GM23338 (cell line): ENCODE measurements around the gene UGT1A10. TPM values are rescaled to one million over a fixed set of nuclear protein-coding genes. Genes with fewer than 3 reads are reported as not detected.

Source experiments
- ATAC-seq: fragments of 200-7000 bp; cut with Tn5 transposase; 3 replicates; pipeline ENCODE4 v1.9.1; 2020
- DNase-seq: peaks from one replicate; pipeline ENCODE4 v3.0.0-alpha.2; 2015; ENCODE audit warnings: low spot score
- H2AFZ ChIP-seq: fragments of 200-600 bp; sonication (generic); 2 replicates; pipeline ENCODE4 v1.8.0; 2016; ENCODE audit warnings: antibody characterized with exemption, mild to moderate bottlenecking, moderate library complexity
- H3F3A ChIP-seq: fragments of 200-600 bp; sonication (generic); replicated peaks from 2 replicates; pipeline ENCODE4 v1.8.0; 2017; ENCODE audit warnings: antibody characterized with exemption, mixed run types, low read depth
- H3K27ac ChIP-seq: fragments of 200-600 bp; sonication (generic); 2 replicates; pipeline ENCODE4 v1.6.1; 2016; ENCODE audit warnings: low read depth
- H3K27me3 ChIP-seq: fragments of 200-600 bp; sonication (generic); 2 replicates; pipeline ENCODE4 v1.8.0; 2016; ENCODE audit warnings: mild to moderate bottlenecking, mixed run types, moderate library complexity; ENCODE audit not compliant: insufficient read depth
- H3K36me3 ChIP-seq: fragments of 200-600 bp; sonication (generic); 2 replicates; pipeline ENCODE4 v1.8.0; 2016; ENCODE audit warnings: mild to moderate bottlenecking; ENCODE audit not compliant: insufficient read depth
- H3K4me1 ChIP-seq: fragments of 200-600 bp; sonication (generic); 2 replicates; pipeline ENCODE4 v1.8.0; 2016; ENCODE audit warnings: mild to moderate bottlenecking, moderate library complexity; ENCODE audit not compliant: insufficient read depth
- H3K4me2 ChIP-seq: fragments of 200-600 bp; sonication (generic); 2 replicates; pipeline ENCODE4 v1.7.1; 2017; ENCODE audit warnings: mixed run types
- H3K4me3 ChIP-seq: fragments of 200-600 bp; sonication (generic); 2 replicates; pipeline ENCODE4 v1.6.1; 2016; ENCODE audit warnings: mixed run types
- H3K79me2 ChIP-seq: fragments of 200-600 bp; sonication (generic); replicated peaks from 2 replicates; pipeline ENCODE4 v1.8.0; 2017; ENCODE audit warnings: mild to moderate bottlenecking; ENCODE audit not compliant: insufficient read depth
- H3K9me2 ChIP-seq: fragments of 200-600 bp; sonication (generic); 2 replicates; pipeline ENCODE4 v1.8.0; 2017; ENCODE audit not compliant: insufficient read depth
- H4K20me1 ChIP-seq: fragments of 200-600 bp; sonication (generic); replicated peaks from 2 replicates; pipeline ENCODE4 v1.8.0; 2017; ENCODE audit warnings: mild to moderate bottlenecking; ENCODE audit not compliant: insufficient read depth
- H3K27ac Mint-ChIP-seq: 2 replicates; pipeline ENCODE4 v1.8.0; 2020; ENCODE audit warnings: inconsistent platforms, mild to moderate bottlenecking, moderate library complexity, mixed read lengths
- H3K27me3 Mint-ChIP-seq: 3 replicates; pipeline ENCODE4 v1.8.0; 2022; ENCODE audit warnings: low read depth, mild to moderate bottlenecking, moderate library complexity, mixed read lengths, inconsistent platforms; ENCODE audit not compliant: insufficient read depth, poor library complexity
- H3K36me3 Mint-ChIP-seq: 3 replicates; pipeline ENCODE4 v1.8.0; 2021; ENCODE audit warnings: low read depth, mild to moderate bottlenecking, inconsistent platforms, moderate library complexity, mixed read lengths
- H3K4me1 Mint-ChIP-seq: 3 replicates; pipeline ENCODE4 v1.8.0; 2020; ENCODE audit warnings: mild to moderate bottlenecking, inconsistent platforms, mixed read lengths
- H3K4me3 Mint-ChIP-seq: 3 replicates; pipeline ENCODE4 v1.8.0; 2021; ENCODE audit warnings: moderate library complexity, mild to moderate bottlenecking, inconsistent platforms, mixed read lengths
- H3K9me3 Mint-ChIP-seq: 3 replicates; pipeline ENCODE4 v1.8.0; 2020; ENCODE audit warnings: moderate library complexity, mild to moderate bottlenecking, inconsistent platforms, mixed read lengths
- EZH2 ChIP-seq: fragments of 200-600 bp; sonication (generic); IDR thresholded peaks from one replicate; pipeline ENCODE4 v1.8.0; 2017; ENCODE audit warnings: antibody characterized with exemption, mild to moderate bottlenecking, low read depth; ENCODE audit not compliant: unreplicated experiment
- EZH2phosphoT487 ChIP-seq: fragments of 200-600 bp; sonication (generic); IDR thresholded peaks from one replicate; pipeline ENCODE4 v1.8.1; 2018; ENCODE audit warnings: antibody characterized with exemption; ENCODE audit not compliant: unreplicated experiment
- JUNB ChIP-seq: IDR thresholded peaks from one replicate; pipeline ENCODE4 v1.6.1; 2016; ENCODE audit warnings: antibody characterized with exemption; ENCODE audit not compliant: unreplicated experiment
- NANOG ChIP-seq: IDR thresholded peaks from 2 replicates; pipeline ENCODE4 v1.6.1; 2016; ENCODE audit warnings: antibody characterized with exemption, borderline replicate concordance
- POLR2AphosphoS5 ChIP-seq: IDR thresholded peaks from 2 replicates; pipeline ENCODE4 v1.6.1; 2016; ENCODE audit warnings: antibody characterized with exemption, low read depth
- STAT1 ChIP-seq: IDR thresholded peaks from one replicate; pipeline ENCODE4 v1.6.1; 2016; ENCODE audit warnings: antibody characterized with exemption; ENCODE audit not compliant: unreplicated experiment
- ZNF114 ChIP-seq: fragments of 250-450 bp; sonication (Bioruptor Pico); IDR thresholded peaks from 2 replicates; pipeline ENCODE4 v1.5.0; 2020; ENCODE audit warnings: mild to moderate bottlenecking, moderate library complexity
- ZNF331 ChIP-seq: fragments of 250-450 bp; sonication (Bioruptor Pico); IDR thresholded peaks from 2 replicates; pipeline ENCODE4 v1.5.0; 2020; ENCODE audit warnings: low read depth, mild to moderate bottlenecking, moderate library complexity
- polyA plus RNA-seq: library from polyadenylated mRNA; unstranded; fragments of >200 nt; fragmentation: Nextera tagmentation; extraction: Ambion mirVana; gene quantifications from 2 replicates; pipeline ENCODE4 v1.2.1, GENCODE V29; 2016
- total RNA-seq: library from RNA; depleted of rRNA; stranded (reverse); fragments of >200 nt; shearing (Covaris generic); gene quantifications from 2 replicates; pipeline ENCODE4 v1.2.3, GENCODE V29; 2014
- TF ChIP-seq, protein P1 (sequence below): IDR thresholded peaks from 2 replicates; pipeline ENCODE4 v1.6.1; 2016; ENCODE audit warnings: antibody characterized with exemption
- TF ChIP-seq, protein P2 (sequence below): fragments of 250-450 bp; sonication (Bioruptor Pico); IDR thresholded peaks from 2 replicates; pipeline ENCODE4 v1.5.0; 2020; ENCODE audit warnings: mild to moderate bottlenecking, moderate library complexity
- TF ChIP-seq, protein P3 (sequence below), 2 experiments: fragments of 200-600 bp in 1 of 2; sonication (generic) in 1 of 2; conservative IDR thresholded peaks; 2 replicates each; pipeline versions ENCODE4 v1.5.1 to v1.6.1; 2016 to 2017; ENCODE audit warnings: antibody characterized with exemption in 2 of 2, low read depth in 2 of 2, mild to moderate bottlenecking in 2 of 2, moderate library complexity in 1 of 2
- TF ChIP-seq, protein P4 (sequence below): IDR thresholded peaks from one replicate; pipeline ENCODE4 v1.6.1; 2018; ENCODE audit warnings: antibody characterized with exemption; ENCODE audit not compliant: unreplicated experiment

Gene UGT1A10
- total and polyA plus RNA-seq, 2 experiments from 2014 or later: not detected

DNA sequence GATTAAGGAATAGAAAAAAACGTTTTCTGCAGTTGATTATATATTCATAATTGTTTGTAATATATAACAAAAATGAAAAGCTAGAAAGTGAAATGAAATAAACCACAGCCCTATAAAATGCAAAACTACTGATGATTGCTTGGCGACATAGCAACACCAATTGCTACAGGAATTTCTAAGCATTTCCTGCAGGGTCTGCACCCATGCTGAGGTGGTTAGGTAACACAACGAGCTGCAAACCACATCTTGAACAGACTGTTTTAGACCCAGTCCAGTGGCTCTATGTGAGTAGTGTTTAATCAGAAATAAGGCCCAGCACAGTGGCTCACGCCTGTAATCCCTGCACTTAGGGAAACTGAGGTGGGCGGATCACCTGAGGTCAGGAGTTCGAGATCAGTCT lies 18.3 kb downstream of the UGT1A10 start (continued):
- TF ChIP-seq, protein P1, sequence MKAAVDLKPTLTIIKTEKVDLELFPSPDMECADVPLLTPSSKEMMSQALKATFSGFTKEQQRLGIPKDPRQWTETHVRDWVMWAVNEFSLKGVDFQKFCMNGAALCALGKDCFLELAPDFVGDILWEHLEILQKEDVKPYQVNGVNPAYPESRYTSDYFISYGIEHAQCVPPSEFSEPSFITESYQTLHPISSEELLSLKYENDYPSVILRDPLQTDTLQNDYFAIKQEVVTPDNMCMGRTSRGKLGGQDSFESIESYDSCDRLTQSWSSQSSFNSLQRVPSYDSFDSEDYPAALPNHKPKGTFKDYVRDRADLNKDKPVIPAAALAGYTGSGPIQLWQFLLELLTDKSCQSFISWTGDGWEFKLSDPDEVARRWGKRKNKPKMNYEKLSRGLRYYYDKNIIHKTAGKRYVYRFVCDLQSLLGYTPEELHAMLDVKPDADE: no peak
- TF ChIP-seq NANOG: no peak

DNA sequence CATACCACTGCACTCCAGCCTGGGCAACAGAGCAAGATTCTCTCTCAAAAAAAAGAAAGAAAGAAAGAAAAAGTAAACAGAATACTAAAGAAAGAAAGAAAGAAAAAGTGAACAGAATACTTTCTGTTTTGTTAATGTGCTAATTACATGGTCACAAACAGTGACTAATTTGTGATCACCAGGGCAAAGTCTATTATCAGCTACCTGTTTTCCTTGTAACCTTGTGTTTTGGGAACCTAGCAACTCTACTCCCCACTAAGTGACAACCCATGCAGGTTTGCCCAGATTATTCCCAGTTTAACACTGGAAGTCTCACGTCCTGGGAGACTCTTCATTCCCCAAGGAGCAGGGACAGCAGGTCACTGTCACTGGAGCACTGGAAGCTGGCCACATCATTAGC lies 18.8 kb downstream of the UGT1A10 start:
- Histone ChIP-seq H3K27ac (no peak overlapping the region), H3K4me2 (no peak overlapping the region), H4K20me1 (no peaks in the 10 kb centered on the region), H3K27me3 (no peaks in the 10 kb centered on the region), H3F3A (no peaks in the 10 kb centered on the region), H3K79me2 (no peaks in the 10 kb centered on the region), H2AFZ (no peak overlapping the region), H3K4me3 (no peak overlapping the region), H3K4me1 (no peaks in the 10 kb centered on the region), H3K36me3 (no peaks in the 10 kb centered on the region), H3K9me2 (no peaks in the 10 kb centered on the region)
- no peaks in the 10 kb centered on the region for H3K27me3 Mint-ChIP-seq
- no peak overlapping the region for H3K27ac Mint-ChIP-seq
- no peak for ATAC-seq
- no peak overlapping the region for H3K4me3 Mint-ChIP-seq
- no peaks in the 10 kb centered on the region for H3K9me3 Mint-ChIP-seq
- H3K4me1 Mint-ChIP-seq: no peaks in the 10 kb centered on the region
- H3K36me3 Mint-ChIP-seq: no peaks in the 10 kb centered on the region
- no peak for DNase-seq
- TF ChIP-seq, protein P2, sequence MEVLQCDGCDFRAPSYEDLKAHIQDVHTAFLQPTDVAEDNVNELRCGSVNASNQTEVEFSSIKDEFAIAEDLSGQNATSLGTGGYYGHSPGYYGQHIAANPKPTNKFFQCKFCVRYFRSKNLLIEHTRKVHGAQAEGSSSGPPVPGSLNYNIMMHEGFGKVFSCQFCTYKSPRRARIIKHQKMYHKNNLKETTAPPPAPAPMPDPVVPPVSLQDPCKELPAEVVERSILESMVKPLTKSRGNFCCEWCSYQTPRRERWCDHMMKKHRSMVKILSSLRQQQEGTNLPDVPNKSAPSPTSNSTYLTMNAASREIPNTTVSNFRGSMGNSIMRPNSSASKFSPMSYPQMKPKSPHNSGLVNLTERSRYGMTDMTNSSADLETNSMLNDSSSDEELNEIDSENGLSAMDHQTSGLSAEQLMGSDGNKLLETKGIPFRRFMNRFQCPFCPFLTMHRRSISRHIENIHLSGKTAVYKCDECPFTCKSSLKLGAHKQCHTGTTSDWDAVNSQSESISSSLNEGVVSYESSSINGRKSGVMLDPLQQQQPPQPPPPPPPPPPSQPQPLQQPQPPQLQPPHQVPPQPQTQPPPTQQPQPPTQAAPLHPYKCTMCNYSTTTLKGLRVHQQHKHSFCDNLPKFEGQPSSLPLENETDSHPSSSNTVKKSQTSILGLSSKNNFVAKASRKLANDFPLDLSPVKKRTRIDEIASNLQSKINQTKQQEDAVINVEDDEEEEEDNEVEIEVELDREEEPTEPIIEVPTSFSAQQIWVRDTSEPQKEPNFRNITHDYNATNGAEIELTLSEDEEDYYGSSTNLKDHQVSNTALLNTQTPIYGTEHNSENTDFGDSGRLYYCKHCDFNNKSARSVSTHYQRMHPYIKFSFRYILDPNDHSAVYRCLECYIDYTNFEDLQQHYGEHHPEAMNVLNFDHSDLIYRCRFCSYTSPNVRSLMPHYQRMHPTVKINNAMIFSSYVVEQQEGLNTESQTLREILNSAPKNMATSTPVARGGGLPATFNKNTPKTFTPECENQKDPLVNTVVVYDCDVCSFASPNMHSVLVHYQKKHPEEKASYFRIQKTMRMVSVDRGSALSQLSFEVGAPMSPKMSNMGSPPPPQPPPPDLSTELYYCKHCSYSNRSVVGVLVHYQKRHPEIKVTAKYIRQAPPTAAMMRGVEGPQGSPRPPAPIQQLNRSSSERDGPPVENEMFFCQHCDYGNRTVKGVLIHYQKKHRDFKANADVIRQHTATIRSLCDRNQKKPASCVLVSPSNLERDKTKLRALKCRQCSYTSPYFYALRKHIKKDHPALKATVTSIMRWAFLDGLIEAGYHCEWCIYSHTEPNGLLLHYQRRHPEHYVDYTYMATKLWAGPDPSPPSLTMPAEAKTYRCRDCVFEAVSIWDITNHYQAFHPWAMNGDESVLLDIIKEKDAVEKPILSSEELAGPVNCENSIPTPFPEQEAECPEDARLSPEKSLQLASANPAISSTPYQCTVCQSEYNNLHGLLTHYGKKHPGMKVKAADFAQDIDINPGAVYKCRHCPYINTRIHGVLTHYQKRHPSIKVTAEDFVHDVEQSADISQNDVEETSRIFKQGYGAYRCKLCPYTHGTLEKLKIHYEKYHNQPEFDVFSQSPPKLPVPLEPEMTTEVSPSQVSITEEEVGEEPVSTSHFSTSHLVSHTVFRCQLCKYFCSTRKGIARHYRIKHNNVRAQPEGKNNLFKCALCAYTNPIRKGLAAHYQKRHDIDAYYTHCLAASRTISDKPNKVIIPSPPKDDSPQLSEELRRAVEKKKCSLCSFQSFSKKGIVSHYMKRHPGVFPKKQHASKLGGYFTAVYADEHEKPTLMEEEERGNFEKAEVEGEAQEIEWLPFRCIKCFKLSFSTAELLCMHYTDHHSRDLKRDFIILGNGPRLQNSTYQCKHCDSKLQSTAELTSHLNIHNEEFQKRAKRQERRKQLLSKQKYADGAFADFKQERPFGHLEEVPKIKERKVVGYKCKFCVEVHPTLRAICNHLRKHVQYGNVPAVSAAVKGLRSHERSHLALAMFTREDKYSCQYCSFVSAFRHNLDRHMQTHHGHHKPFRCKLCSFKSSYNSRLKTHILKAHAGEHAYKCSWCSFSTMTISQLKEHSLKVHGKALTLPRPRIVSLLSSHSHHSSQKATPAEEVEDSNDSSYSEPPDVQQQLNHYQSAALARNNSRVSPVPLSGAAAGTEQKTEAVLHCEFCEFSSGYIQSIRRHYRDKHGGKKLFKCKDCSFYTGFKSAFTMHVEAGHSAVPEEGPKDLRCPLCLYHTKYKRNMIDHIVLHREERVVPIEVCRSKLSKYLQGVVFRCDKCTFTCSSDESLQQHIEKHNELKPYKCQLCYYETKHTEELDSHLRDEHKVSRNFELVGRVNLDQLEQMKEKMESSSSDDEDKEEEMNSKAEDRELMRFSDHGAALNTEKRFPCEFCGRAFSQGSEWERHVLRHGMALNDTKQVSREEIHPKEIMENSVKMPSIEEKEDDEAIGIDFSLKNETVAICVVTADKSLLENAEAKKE (CRISPR knock-in tag): no peak
- TF ChIP-seq, protein P3, sequence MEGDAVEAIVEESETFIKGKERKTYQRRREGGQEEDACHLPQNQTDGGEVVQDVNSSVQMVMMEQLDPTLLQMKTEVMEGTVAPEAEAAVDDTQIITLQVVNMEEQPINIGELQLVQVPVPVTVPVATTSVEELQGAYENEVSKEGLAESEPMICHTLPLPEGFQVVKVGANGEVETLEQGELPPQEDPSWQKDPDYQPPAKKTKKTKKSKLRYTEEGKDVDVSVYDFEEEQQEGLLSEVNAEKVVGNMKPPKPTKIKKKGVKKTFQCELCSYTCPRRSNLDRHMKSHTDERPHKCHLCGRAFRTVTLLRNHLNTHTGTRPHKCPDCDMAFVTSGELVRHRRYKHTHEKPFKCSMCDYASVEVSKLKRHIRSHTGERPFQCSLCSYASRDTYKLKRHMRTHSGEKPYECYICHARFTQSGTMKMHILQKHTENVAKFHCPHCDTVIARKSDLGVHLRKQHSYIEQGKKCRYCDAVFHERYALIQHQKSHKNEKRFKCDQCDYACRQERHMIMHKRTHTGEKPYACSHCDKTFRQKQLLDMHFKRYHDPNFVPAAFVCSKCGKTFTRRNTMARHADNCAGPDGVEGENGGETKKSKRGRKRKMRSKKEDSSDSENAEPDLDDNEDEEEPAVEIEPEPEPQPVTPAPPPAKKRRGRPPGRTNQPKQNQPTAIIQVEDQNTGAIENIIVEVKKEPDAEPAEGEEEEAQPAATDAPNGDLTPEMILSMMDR (conservative IDR thresholded peaks at IDR 0.05; ENCODE audit: low read depth in 2 of 2): no peak
- no peak for TF ChIP-seq ZNF331 (CRISPR knock-in tag)
- TF ChIP-seq EZH2: no peak
- no peak for TF ChIP-seq EZH2phosphoT487
- TF ChIP-seq POLR2AphosphoS5: no peak
- no peak for TF ChIP-seq NANOG
- TF ChIP-seq, protein P4, sequence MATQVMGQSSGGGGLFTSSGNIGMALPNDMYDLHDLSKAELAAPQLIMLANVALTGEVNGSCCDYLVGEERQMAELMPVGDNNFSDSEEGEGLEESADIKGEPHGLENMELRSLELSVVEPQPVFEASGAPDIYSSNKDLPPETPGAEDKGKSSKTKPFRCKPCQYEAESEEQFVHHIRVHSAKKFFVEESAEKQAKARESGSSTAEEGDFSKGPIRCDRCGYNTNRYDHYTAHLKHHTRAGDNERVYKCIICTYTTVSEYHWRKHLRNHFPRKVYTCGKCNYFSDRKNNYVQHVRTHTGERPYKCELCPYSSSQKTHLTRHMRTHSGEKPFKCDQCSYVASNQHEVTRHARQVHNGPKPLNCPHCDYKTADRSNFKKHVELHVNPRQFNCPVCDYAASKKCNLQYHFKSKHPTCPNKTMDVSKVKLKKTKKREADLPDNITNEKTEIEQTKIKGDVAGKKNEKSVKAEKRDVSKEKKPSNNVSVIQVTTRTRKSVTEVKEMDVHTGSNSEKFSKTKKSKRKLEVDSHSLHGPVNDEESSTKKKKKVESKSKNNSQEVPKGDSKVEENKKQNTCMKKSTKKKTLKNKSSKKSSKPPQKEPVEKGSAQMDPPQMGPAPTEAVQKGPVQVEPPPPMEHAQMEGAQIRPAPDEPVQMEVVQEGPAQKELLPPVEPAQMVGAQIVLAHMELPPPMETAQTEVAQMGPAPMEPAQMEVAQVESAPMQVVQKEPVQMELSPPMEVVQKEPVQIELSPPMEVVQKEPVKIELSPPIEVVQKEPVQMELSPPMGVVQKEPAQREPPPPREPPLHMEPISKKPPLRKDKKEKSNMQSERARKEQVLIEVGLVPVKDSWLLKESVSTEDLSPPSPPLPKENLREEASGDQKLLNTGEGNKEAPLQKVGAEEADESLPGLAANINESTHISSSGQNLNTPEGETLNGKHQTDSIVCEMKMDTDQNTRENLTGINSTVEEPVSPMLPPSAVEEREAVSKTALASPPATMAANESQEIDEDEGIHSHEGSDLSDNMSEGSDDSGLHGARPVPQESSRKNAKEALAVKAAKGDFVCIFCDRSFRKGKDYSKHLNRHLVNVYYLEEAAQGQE: no peak
- no peak for TF ChIP-seq STAT1
- no peak for TF ChIP-seq ZNF114
- TF ChIP-seq JUNB: no peak
- TF ChIP-seq, protein P1: no peak
